Esophagus (tissue), 2 donors: ENCODE data around the gene TNNI2. TPM values are rescaled to one million over a fixed set of nuclear protein-coding genes. Genes with fewer than 3 reads are reported as not detected.
A peak's percentile ranks its signal among the peaks of the same experiment; 100 is the strongest.
"Not testable (repeated sequence)": the region's sequence is repeated elsewhere in the genome, so short reads cannot be mapped to it uniquely, and the experiment has no call there.

Experiments used
- H3K27ac ChIP-seq, 2 donors: one replicate each; pipeline ENCODE4 v1.5.1; 2013; ENCODE audit warnings: low read depth in 2 of 2, mild to moderate bottlenecking in 2 of 2, inconsistent platforms in 1 of 2, low read length in 1 of 2, moderate library complexity in 1 of 2
- H3K27me3 ChIP-seq, 2 donors: one replicate each; pipeline ENCODE4 v1.6.1; 2013; ENCODE audit warnings: low read length in 2 of 2, control low read depth in 1 of 2, mild to moderate bottlenecking in 1 of 2; ENCODE audit not compliant: insufficient read depth in 2 of 2, control insufficient read depth in 1 of 2
- H3K36me3 ChIP-seq, 2 donors: one replicate each; pipeline ENCODE4 v1.6.1; 2013; ENCODE audit warnings: low read length in 1 of 2; ENCODE audit not compliant: control insufficient read depth in 2 of 2, insufficient read depth in 2 of 2
- H3K4me1 ChIP-seq, 2 donors: one replicate each; pipeline ENCODE4 v1.6.1; 2013; ENCODE audit warnings: low read length in 1 of 2; ENCODE audit not compliant: control insufficient read depth in 2 of 2, insufficient read depth in 2 of 2
- H3K4me3 ChIP-seq, 2 donors: one replicate each; pipeline ENCODE4 v1.5.1; 2013; ENCODE audit warnings: low read length in 2 of 2, mild to moderate bottlenecking in 2 of 2, low read depth in 1 of 2, moderate library complexity in 1 of 2
- H3K9me3 ChIP-seq, 2 donors: one replicate each; pipeline ENCODE4 v1.6.1; 2013; ENCODE audit warnings: mild to moderate bottlenecking in 2 of 2, low read depth in 1 of 2, low read length in 1 of 2, moderate library complexity in 1 of 2; ENCODE audit not compliant: control insufficient read depth in 2 of 2, insufficient read depth in 1 of 2
- WGBS, 2 donors: extraction: QIAGEN DNeasy Blood & Tissue Kit; methylation state at CpG; one replicate each; pipeline ENCODE4 v1.1.7; 2013; 5-methylcytosine and 5-hydroxymethylcytosine counted together
- polyA plus RNA-seq, 2 donors: library from polyadenylated mRNA; stranded (reverse); fragments of 200-250 nt; gene quantifications; one replicate each; pipeline ENCODE4 v1.2.3, GENCODE V29; 2013
- donor health status: healthy with polysubstance abuse.
- donor health status: Bipolar disorder and iron deficiency.

Gene TNNI2
- 100 to 1,000 TPM in 1 of 2 donors, 1 to 10 TPM in 1; 9.8 to 166 TPM for polyA plus RNA-seq

- Histone ChIP-seq H3K27me3 (no peaks in the 10 kb centered on the region), H3K36me3 (peaks cover 0 to 9% of the 10 kb centered on the region in 2 donors), H3K4me1 (peaks cover 0 to 41% of the 10 kb centered on the region in 2 donors), H3K9me3 (no peaks in the 10 kb centered on the region), H3K27ac (no peak within 1 kb of the TSS), H3K4me3 (no peak within 1 kb of the TSS)
- WGBS, 2 donors, result 85 to 88% methylated on average over 28 to 32 of the region's 32 CpGs
Measured at GRCh38 chr11:1838426-1839144, at the start of gene TNNI2. TNNI2 (plus strand) TSS chr11:1838981; CDS start chr11:1839697, 716 bp downstream.

GRCh38 chr11:1791912-1792311, 46.9 kb upstream of the TNNI2 start:
- Histone ChIP-seq H3K4me1 (peaks cover 0 to 5% of the 10 kb centered on the region in 2 donors), H3K4me3 (no peak overlapping the region), H3K27me3 (peaks cover 0 to 2% of the 10 kb centered on the region in 2 donors), H3K9me3 (no peaks in the 10 kb centered on the region), H3K27ac (no peak overlapping the region), H3K36me3 (no peaks in the 10 kb centered on the region)
- 84 to 87% methylated on average over 6 of the region's 6 CpGs for WGBS, 2 donors

GRCh38 chr11:1792461-1792860, 46.3 kb upstream of the TNNI2 start:
- Histone ChIP-seq H3K27ac (no peak overlapping the region), H3K36me3 (no peaks in the 10 kb centered on the region), H3K9me3 (no peaks in the 10 kb centered on the region), H3K27me3 (peaks cover 0 to 2% of the 10 kb centered on the region in 2 donors), H3K4me3 (no peak overlapping the region), H3K4me1 (peaks cover 0 to 5% of the 10 kb centered on the region in 2 donors)
- 81 to 82% methylated on average over 12 of the region's 12 CpGs for WGBS, 2 donors

GRCh38 chr11:1793081-1793480, 45.7 kb upstream of the TNNI2 start:
- Histone ChIP-seq H3K27me3 (peaks cover 0 to 2% of the 10 kb centered on the region in 2 donors), H3K27ac (no peak overlapping the region), H3K4me3 (no peak overlapping the region), H3K36me3 (no peaks in the 10 kb centered on the region), H3K4me1 (peaks cover 0 to 5% of the 10 kb centered on the region in 2 donors), H3K9me3 (no peaks in the 10 kb centered on the region)
- WGBS, 2 donors, result 46 to 64% methylated on average over 3 of the region's 3 CpGs

- Histone ChIP-seq H3K27ac (peak overlapping the region in 1 of 2 donors; percentile 56), H3K9me3 (no peaks in the 10 kb centered on the region), H3K4me3 (no peak overlapping the region), H3K36me3 (no peaks in the 10 kb centered on the region), H3K4me1 (peaks cover 0 to 5% of the 10 kb centered on the region in 2 donors), H3K27me3 (peaks cover 0 to 2% of the 10 kb centered on the region in 2 donors)
- WGBS, 2 donors, result 58 to 64% methylated on average over 12 of the region's 12 CpGs
Measured at GRCh38 chr11:1796413-1797011, 42.3 kb upstream of the TNNI2 start.

- Histone ChIP-seq H3K9me3 (no peaks in the 10 kb centered on the region), H3K27me3 (peaks cover 0 to 2% of the 10 kb centered on the region in 2 donors), H3K4me1 (peaks cover 0 to 5% of the 10 kb centered on the region in 2 donors), H3K36me3 (no peaks in the 10 kb centered on the region), H3K27ac (no peak overlapping the region), H3K4me3 (no peak overlapping the region)
- 85 to 87% methylated on average over 14 of the region's 14 CpGs for WGBS, 2 donors
Measured at GRCh38 chr11:1797391-1798125, 41.2 kb upstream of the TNNI2 start.

GRCh38 chr11:1803246-1803645, 35.5 kb upstream of the TNNI2 start:
- Histone ChIP-seq H3K4me3 (no peak overlapping the region), H3K36me3 (no peaks in the 10 kb centered on the region), H3K4me1 (peaks cover 0 to 2% of the 10 kb centered on the region in 2 donors), H3K27me3 (no peaks in the 10 kb centered on the region), H3K9me3 (no peaks in the 10 kb centered on the region), H3K27ac (no peak overlapping the region)
- WGBS, 2 donors, result 92 to 93% methylated on average over 20 of the region's 20 CpGs

GRCh38 chr11:1803835-1804519, 34.8 kb upstream of the TNNI2 start:
- not testable (repeated sequence) for H3K4me3 ChIP-seq, H3K27me3 ChIP-seq, H3K27ac ChIP-seq, H3K36me3 ChIP-seq, H3K9me3 ChIP-seq, H3K4me1 ChIP-seq
- 91 to 92% methylated on average over 18 to 25 of the region's 42 CpGs for WGBS, 2 donors

GRCh38 chr11:1805525-1805924, 33.3 kb upstream of the TNNI2 start:
- H3K4me3 ChIP-seq, result no peak overlapping the region
- H3K27me3 ChIP-seq, result no peaks in the 10 kb centered on the region
- H3K27ac ChIP-seq, result no peak overlapping the region
- 81 to 92% methylated on average over 15 of the region's 15 CpGs for WGBS, 2 donors
- H3K4me1 ChIP-seq, result peaks cover 0 to 2% of the 10 kb centered on the region in 2 donors
- H3K9me3 ChIP-seq, result no peaks in the 10 kb centered on the region
- no peaks in the 10 kb centered on the region for H3K36me3 ChIP-seq
